Skin of body (tissue), 2 donors: ENCODE data around the gene ARHGAP6. TPM values are rescaled to one million over a fixed set of nuclear protein-coding genes. Genes with fewer than 3 reads are reported as not detected.
"Not testable (repeated sequence)": the region's sequence is repeated elsewhere in the genome, so short reads cannot be mapped to it uniquely, and the experiment has no call there.

Source experiments
- DNase-seq: peaks from one replicate; lab custom pipeline; 2025; lab: John Stamatoyannopoulos, UW
- total RNA-seq: library from RNA; depleted of rRNA; stranded (reverse); fragments of >200 nt; gene quantifications from one replicate; pipeline ENCODE4 v1.2.3, GENCODE V29; 2014

ARHGAP6 gene
- total RNA-seq, 1 donor from 2014 or later = 4.8 TPM

DNA sequence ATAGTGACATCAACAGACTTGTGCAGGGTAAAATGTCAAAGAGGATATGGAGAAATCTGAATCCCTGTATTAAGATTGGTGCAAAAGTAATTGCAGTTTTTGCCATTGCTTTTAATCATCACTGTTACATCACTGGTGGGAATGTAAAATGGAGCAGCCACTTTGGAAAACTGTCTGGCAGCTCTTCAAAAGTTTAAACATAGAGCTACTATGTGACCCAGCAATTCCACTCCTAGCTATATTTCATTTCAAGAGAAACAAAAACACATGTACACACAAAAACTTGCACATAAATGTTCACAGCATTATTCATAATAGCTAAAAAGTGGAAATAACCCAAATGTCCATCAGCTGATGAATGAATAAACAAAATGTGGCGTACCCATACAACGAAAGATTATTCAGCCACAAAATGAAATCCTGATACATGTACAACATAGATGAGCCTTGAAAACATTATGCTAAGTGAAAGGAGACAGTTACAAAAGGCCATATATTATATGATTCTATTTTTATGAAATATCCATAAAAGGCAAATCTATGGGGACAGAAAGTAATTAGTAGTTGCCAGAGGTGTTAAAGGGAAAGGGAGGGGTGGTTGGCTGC lies 266.1 kb downstream of the ARHGAP6 start:
- DNase-seq = no peak

DNA sequence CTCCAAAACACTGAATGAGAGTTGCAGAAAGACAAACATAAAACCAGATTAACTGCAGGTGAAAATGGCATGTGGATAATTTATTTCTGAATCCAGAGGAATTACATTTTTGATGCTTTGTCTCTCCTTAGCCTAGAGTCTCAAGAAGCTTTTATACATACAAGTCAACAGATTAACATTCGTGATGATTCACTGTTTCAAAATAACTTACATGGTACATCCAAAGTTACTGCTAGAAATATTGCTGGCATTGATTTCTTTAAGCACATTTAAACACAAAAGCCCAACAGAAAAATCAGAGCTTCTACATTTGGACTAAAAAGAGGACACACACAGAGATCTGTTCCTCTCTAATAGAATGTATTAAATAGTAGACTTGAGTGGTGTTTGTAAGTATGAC lies 266.9 kb downstream of the ARHGAP6 start:
- DNase-seq = peak; percentile 12

DNA sequence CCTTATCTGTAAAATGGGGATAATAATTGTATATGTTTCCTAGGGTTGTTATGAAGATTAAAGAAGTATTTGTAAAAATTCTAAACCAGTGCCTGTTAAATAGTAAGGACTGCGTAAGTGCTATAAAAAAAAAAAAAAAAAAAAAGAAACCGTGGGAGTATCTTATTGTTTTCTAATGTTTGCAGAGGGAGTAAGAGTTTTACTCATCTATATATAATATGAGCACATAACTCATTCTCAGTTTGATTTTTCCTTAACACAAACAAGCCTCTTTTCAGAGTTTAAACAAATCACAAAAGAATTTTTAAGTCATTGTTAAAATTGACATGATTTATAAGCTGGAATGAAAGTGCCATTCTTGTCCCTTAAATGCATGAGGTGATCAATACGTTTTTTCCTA lies 267.6 kb downstream of the ARHGAP6 start:
- no peak for DNase-seq

DNA sequence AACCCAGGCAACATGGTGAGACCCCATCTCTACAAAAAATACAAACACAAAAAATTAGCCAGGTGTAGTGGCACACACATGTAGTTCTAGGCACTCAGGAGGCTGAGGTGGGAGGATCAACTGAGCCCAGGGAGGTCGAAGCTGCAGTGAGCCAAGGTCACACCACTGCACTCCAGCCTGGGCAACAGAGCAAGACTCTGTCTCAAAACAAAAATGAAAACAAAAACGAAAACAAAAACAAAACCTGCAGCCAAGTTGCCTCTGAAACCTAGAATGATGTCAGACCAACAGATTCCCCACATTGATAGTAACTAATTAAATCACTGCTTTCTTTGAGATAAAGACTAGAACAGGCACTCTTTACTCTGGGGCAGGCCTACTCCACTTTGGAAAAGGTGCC lies 268.0 kb downstream of the ARHGAP6 start:
- no peak for DNase-seq

DNA sequence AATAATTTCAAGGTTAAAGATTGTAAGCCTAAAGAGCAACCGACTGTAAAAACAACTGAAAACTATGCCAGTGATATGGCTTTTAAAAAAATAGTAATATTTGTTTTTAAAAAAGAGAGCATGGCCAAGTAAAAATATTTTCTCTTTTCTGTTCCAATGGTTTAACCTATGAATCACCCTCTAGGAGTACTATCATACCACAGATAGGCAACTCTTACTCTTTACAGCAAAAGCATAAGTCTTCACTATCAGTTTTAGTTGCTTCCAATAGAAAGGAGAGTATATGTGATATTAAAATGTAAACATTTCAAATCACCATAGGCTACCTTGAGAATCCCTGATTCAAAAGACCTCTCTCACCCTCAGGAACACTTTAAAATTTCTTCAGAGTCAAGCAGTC lies 269.9 kb downstream of the ARHGAP6 start:
- no peak for DNase-seq

DNA sequence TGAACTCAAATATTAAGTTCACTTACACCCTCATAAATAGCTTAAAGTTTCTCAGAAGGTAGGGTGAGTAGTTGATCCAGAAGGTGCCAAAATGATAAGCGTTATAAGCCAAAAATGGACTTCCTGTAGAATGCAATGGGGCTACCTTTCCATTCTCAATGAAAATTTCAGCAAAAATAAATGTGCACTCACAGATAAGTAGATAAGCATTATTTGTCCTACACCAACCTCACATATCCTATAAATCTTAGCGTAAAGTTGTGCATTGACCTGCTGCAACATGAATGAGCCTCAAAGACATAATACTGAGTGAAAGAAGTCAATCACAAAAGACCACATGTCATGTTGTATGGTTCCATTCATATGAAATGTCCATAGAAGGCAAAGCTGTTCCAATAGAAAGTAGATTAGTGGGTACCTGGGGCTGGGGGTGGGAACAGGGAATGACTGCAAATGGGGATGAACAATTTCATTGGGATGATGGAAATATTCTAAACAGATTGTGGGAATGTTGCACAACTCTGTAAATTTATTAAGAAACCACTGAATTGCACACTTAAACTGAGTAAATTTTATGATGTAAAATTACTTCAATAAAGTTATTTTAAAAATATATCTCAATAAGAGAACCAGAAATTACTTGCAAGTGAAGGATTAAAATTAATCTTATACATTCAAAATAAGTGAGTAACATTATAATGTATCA lies 271.6 kb downstream of the ARHGAP6 start:
- no peak for DNase-seq

DNA sequence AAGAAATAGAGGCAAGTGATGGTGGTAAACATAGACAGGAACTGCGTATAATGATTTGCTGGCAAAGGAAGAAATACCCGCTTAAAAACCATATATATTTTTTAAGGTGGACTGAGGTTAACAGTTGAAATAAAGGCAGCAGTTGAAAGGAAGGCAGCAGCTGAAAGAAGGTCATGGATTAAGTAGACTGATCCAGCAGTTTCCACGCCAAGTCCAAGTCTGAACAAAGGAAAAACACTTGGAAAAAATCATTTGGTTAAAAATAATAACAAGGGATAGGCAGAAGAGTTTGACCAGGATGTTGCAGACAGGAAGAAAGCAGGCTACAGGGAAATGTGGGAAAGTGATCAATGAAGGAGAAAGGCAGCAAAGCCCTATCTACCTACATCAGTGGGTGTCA lies 278.9 kb downstream of the ARHGAP6 start:
- DNase-seq = peak; percentile 3

DNA sequence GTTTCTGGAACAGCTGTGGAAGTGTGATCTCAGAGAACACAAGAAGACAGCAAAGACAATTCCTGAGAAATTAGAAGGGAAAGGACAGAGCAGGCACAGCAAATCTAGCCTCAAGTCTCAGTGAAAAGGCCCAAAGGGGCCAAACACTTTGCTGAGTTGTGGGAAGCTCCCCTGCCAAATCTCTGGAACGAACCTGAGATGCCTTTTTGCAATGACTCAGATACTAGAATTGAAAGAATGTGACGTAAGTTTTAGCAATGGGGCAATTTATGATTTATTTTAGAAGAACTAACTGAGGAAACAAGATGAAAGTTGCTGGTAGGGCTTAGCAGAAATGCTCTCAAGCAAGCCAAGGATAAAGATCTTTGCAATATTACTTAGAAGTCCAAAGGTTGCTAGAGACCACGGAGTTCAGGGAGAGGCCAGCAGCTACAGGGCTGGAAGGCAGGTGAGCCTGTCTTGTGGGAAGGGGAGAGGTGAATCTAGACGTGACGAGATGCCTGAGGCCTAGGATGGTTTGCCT lies 279.7 kb downstream of the ARHGAP6 start:
- peak; percentile 2 for DNase-seq

DNA sequence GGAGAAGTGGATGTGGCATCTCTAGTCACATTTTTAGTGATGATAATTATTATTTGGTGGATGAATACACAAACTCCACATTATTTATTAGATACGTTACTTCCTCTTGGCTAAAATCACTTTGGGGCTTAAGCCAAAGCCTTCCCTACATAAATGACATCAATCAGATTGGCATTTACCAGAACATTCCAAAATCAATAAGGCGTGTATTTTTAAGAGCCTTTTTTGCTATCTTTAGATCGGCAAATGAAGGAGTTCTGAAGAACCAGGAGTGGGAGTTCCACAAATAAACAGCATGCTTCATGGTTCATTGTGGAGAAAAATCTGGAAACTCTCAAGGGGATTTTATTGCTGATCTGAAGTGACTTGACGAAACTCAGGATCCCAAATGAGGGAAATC lies 282.8 kb downstream of the ARHGAP6 start:
- no peak for DNase-seq

DNA sequence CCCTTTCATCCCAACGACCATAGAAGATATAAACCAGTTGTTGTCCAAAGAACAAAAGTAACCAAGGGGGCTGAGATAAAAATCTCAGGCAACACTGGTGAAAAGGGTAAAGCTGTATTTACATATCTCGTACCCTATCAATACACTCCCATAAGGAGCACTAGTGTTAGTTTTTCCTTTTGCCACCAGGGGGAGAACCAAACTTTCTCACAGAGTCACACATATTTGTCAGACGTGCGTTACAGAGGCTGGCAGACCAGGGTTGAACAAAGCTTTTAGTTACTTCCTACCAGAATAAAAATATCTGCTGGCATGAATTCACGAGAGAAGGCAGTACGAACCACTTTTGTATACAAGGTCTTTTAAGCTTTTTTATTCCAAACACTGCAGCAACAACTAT lies 284.3 kb downstream of the ARHGAP6 start:
- peak; percentile 43 for DNase-seq

DNA sequence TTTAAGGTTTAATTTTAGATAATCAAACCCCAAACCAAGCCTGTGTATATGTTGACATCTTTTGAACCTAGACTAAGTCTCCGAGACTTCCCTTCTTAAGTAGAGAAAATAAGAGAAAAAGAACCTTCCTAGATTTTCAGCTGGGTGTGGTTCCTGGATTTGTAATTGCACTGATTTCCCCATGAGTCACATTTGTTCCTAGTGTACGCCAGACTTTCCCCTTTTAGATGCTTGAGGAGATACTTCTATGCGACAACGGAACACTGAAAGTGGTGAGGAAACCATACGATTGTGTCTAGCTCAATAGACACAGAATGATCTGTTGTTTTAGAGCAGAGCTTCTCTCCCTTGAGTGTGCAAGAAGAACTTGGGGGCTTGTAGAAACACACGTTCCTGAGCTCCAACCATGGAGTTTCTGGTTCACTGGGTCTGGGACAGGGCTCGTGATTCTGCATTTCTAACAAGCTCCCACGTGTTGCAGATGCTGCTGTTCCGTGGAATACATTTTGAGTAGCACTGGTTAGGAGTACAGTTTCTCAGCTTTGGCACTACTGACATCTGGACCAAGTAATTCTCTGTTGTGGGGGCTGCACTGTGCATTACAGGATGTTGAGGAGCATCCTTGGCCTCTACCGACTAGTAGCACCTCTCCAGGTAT lies 285.4 kb downstream of the ARHGAP6 start:
- DNase-seq = no peak

DNA sequence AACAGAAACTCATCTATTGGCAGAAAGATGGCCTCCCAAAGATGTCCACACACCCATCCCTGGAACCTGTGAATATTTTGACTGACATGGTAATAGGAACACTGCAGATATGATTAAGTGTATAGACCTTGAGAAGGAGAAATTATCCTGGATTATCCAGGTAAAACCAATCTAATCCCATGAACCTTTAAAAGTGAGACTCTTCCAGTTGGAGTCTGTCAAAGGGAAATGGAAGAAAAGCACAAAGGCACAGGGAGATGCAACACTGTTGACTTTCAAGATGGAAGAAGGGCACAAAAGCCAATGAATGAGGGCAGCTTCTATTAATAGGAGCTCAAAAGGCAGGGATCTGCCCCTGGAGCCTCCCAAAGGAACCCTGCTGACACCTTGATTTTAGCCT lies 289.6 kb downstream of the ARHGAP6 start:
- no peak for DNase-seq

DNA sequence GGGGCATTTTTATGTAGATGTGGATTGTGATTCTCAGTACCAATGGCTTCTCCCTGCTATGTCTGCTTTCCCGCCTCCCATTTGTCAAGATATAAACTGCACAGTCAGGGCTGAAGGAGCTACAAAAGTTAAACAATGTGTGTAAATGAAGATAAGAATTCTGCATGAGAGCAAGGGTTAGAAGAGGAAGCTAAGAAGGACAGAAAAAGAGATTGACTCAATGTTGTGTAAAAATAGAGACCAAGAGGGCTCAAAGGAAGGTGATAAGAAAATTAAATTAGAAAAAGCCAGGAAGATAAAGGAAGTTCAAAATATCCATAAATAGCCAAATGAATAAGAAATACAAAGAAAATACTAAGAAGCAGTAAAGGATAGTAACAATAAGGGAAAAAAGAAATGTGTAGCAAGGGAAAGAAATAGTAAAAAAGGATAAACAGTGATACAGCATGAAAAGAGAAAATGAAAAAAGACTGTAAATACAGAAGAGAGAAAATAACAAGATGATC lies 290.1 kb downstream of the ARHGAP6 start:
- DNase-seq = no peak

DNA sequence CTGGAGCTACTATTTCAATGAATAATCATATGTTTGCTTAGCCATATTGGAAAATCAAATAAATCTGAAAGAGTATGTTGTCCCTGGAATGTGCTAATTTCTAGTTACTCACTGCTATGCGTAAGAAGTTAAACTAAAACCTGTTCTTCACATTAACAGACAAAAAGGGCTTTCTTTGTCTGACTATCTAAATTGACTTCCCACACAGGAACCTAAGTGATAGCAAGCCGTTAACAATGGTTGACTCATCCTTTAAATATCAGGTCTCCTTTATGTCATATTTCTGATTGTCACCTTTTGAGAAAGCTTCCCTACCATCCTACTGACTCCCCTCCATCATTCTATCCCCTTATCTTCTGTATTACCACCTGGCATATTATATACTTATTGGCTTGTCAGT lies 291.1 kb downstream of the ARHGAP6 start:
- no peak for DNase-seq

DNA sequence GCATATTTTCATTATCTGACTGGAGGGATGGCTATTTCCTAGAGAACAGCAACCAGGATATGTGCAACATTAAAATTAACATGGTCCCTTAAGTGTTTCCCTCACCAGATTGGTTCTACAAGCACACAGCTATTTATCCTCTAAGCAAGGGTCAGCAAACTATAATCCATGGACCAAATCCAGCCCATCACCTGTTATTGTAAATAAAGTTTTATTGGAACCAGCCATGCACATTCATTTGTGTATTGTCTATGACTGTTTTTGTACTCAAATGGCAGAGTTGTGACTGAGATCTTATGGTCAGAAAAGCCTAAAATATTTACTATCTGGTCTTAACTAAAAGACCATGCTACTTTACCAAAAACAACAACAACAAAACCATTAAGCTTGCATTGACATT lies 294.6 kb downstream of the ARHGAP6 start:
- no peak for DNase-seq

DNA sequence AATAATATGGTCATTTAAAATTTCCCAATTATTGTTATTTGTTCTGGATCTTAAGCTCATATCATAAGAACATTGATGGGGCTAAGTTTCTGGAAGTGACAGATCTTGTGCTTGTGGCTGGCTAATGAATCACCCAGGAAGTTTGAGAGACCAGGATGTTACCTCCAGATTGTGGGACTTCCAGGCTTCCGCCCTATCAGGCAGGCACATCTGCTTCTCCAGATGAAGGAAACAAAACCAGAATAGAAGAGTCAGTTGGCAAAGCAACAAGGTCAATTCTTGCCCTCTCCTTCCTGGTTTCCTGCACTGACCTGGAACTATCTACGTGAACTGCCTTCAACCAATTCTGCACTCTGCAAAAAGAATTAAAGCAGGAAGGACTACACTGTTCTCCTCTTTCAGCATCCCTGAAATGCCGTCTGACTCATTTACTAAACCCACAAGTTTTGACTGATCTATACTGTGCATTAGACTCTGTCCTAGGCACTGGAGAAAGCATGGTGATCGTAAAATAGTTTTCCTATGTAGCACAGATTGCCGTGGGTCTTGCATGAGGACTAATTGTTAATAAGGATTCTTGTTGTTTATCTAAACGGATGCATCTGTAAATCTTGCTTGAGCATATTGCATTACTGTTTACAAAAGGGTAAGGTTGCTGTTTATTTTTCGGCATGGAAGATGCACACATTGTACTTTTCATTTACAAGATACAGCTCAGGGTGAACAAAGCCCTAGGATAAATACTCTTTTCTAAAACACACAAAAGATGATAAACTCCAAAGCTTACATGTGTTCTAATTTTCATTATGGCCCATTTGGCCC lies 297.9 kb downstream of the ARHGAP6 start:
- no peak for DNase-seq

DNA sequence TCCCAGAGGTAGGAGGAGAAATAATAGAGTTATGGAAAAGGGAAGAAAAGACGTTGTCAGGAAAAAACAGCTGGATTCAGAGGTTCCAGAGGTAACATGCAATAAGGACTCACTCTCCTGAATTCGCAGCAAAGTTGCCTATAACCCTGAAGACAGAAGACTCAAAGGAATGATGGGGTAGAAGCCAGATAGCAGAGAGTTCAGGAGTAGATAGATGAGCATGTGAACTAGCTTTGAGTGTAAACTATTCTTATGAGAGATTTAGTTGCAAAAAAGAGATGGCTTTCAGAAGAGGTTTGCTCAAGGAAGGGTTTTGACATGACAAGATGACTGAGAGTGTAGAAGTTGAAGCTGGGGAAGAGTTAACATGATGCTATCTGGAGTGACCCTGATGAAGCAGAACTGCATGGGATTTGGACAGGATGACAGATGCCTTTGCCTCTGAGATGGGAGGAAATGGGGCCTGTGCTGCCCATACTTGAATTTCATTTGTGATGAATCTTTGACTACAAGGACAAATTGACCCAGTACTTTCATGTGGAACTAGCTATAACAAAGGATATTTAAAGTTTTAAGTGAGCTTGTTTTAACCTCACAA lies 298.6 kb downstream of the ARHGAP6 start:
- DNase-seq = no peak

DNA sequence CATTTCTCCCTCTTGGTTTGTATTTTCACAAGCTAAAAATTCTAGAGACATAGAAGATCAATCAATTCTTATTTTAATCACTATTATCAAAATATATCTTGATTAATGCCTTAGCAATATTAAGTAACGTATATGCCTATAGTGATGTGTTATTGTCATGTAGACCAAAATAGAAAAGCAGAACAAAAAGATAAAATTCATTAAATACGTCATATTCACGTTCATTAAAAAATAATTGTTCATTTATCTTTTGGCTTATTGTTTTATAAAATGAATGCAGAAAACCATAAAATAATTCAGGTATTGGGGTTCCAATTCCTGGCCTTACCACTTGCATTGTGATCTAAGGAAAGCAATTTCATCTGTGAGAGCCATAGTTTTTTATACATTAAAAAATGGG lies 300.3 kb downstream of the ARHGAP6 start:
- DNase-seq = no peak

DNA sequence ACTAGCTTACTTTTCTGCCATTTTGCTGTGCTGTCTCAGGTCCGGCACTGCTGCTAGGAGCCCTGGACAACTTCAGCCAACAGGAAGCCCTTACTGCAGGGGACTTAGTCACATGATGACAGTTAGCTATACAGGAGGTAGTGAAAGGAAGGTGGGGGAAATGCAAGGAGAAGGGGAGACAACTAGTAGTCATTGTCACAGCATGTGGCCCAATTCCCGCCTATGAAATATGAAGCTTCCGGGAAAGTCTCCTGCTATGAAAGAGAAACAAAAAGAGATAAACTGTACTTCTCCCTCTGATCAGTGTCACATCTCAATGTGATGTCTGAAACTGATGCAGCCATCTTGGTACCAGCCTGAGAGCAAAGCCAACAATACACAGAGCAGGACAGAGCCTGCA lies 300.9 kb downstream of the ARHGAP6 start:
- DNase-seq = no peak

DNA sequence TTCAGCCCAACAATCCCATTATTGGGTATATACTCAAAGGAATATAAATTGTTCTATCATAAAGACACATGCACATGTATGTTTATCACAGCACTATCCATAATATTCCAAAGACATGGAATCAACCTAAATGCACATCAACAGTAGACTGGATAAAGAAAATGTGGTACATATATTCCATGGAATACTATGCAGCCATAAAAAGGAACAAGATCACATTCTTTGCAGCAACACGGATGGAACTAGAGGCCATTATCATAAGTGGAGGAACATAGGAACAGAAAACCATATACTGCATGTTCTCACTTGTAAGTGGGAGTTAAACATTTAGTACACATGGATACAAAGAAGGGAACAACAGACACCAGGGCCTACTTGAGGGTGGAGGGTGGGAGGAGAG lies 301.9 kb downstream of the ARHGAP6 start:
- not testable (repeated sequence) for DNase-seq

DNA sequence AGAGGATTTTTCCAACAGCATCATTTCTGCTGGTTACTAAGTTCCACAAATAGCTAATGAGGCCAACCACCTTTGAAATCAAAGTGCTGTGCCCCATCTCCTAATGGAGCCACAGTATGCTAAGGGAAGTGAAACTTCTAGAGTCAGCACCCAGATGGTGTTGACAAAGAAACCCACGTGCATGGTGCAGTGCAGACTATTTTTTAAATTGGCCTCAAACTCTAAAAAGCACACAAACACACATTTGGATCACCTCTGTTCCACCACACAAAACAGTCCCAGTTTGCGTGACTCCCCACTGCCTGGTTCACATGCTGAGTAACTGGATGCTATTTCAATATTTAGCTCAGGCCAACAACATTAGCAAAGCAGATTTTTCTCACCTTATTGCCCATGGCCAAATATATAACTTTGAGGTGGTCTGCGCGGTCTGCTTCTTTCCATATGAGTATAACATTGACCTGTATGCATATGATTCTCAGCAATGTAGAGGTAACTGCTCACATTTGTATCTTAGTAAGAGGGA lies 302.6 kb downstream of the ARHGAP6 start:
- no peak for DNase-seq
